GM21825 (cell line): ENCODE results near the gene ARHGAP29.

Source experiments
- ATAC-seq: cut with Tn5 transposase; IDR thresholded peaks from one replicate; pipeline ENCODE4 v1.9.1; 2021; ENCODE audit warnings: mild to moderate bottlenecking, moderate library complexity; ENCODE audit not compliant: unreplicated experiment

The ARHGAP29 gene

GRCh38 chr1:94237291-94238226, at the start of gene ARHGAP29:
Gene ARHGAP29, minus strand, starts transcription at chr1:94237584. Its CDS starts 5,973 bp downstream, at chr1:94231611.
- ATAC-seq = peak; percentile 88

DNA sequence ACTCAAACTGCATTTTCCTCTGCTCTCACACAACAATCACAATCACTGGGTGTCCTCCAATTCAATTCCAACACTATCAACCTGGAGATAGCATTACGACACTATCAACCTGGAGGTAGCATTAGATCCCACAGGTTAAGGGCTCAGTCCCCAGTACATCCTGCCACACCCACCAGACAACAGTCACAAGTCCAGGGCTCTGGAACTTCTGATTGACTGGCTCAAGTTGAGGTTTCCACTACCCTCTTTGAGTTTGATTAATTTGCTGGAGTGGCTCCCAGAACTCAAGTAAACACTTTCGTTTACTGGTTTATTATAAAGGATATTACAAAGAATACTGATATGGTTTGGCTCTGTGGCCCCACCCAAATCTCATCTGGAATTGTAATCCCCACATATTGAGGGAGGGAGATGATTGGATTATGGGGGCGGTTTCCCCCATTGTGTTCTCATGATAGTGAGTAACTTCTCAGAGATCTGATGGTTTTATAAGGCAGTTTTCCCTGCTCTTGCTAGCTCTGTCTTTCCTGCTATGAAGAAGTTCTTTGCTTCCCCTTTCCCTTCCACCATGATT, 49.6 kb upstream of the ARHGAP29 start:
- ATAC-seq = no peak

GRCh38 chr1:94285031-94285654, 47.8 kb upstream of the ARHGAP29 start:
- no peak for ATAC-seq

DNA sequence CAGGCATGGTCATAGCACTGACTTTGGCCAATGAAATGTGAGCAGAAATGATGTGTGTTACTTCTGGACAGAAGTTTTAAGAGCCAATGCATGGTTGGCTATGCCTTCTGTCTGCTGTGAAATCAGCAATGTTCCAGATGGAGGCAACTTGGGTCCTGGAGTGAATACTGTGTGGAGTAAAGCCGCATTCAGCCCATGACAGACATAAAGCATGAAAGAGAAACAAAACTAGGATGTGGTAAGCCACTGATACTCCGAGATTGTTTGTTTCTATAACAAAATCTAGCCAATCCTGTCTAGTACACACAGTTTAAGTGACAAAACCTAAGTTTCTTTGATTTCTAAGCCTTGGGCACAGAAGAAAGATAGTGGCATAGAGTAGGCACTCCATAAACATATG, 47.1 kb upstream of the ARHGAP29 start:
- no peak for ATAC-seq

DNA sequence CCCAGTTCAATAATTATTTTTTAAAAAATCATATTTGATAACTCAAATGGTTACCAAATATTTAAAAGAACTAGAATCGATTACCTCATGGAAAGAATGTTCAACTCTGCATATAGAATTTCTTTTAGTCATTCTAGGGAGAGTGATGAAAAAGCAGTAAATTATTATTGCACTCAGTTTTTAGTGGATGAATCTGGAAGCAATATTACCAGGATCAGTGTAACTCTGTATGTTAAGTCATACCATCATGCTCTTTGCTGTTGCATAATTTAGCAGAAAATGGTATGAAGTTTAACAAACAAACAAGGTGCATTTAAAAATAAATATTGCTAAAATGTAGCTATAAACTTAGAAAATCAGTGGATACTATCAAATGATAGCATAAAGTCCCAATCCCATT, 46.1 kb upstream of the ARHGAP29 start:
- no peak for ATAC-seq

GRCh38 chr1:94282143-94282711, 44.8 kb upstream of the ARHGAP29 start:
- ATAC-seq = no peak

- ATAC-seq = no peak
Observed at GRCh38 chr1:94281361-94282142, 44.2 kb upstream of the ARHGAP29 start.

- no peak for ATAC-seq
Observed at GRCh38 chr1:94280541-94280940, 43.2 kb upstream of the ARHGAP29 start.

GRCh38 chr1:94279462-94279861, 42.1 kb upstream of the ARHGAP29 start:
- no peak for ATAC-seq

GRCh38 chr1:94279038-94279437, 41.7 kb upstream of the ARHGAP29 start:
- ATAC-seq = no peak

DNA sequence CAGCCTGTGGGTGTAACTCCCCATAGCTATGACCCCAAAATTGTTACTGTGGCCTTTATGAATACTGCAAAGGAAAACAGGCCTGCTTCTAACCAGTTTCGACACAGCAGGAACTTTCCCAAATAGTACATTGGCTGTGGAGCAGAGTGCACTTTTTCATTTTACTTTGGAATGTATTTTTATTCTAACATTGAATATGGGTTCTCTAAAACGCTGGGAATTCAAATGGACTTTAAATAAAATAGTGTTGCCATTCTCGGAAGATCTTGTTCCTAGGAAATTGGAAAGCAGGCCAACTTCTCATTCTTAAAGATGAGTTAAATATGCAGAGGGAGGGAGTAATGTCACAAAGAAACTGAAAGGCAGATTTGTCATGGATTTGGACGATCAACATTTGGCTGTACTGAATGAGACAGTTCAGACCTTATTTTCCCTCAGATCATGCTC, 39.6 kb upstream of the ARHGAP29 start:
- ATAC-seq = no peak

DNA sequence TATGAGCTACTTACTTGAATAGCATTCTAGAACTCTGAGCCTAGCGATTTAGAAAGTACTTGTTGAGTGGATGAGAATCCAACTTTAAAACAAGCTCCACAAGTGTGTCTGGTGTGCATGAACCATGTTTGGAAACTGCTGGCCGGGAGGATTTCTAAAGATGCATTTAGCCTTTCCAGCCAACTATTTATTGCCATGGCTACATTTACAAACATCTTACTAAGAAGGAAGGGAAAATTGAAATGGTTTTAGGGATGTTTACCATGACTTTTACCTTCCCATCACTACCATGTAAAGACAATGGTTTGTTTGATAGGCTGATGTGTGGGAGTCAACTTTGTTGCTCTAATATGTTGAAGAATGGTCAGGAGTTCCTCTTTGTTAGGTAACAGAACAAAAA, 37.7 kb upstream of the ARHGAP29 start:
- no peak for ATAC-seq

GRCh38 chr1:94274561-94274960, 37.2 kb upstream of the ARHGAP29 start:
- no peak for ATAC-seq

DNA sequence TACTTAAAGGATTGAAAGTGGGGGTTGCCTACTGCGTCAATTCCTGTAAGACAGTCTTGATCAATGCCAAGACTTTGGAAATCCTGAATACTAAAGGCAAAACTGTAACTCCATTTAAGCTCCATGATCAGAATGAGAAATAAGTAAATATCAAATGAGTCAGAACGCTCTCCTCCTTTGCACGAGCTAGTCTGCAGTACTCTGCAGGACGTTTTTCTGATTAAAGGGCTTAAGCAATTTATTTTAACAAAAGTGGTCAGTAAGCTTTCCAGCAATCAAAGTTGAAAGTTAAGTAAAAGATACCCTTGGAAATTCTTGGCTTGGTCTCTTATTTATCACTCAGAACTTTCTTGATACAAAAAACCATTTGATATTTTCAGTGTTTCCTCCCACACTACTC, 35.7 kb upstream of the ARHGAP29 start:
- no peak for ATAC-seq

- ATAC-seq = no peak
Observed at GRCh38 chr1:94272388-94272787, 35.0 kb upstream of the ARHGAP29 start.

GRCh38 chr1:94271373-94271772, 34.0 kb upstream of the ARHGAP29 start:
- ATAC-seq = no peak

DNA sequence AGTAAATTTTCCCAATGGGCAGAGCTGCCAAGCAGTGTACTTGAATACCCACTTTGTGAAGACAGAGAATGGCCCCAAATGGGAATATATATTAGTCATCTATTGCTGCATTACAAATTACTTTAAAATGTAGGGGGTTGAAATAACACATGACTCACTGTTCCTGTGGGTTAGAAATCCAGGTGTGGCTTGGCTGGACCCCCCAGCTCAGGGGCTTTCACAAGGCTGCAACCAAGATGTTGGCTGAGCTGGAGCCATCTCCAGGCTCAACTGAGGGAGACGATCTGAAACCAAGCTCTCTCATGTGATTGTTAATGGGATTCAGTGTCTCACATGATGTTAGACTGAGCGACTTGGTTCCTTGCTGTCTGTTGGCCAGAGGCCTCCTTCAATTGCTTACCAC, 33.4 kb upstream of the ARHGAP29 start:
- no peak for ATAC-seq

DNA sequence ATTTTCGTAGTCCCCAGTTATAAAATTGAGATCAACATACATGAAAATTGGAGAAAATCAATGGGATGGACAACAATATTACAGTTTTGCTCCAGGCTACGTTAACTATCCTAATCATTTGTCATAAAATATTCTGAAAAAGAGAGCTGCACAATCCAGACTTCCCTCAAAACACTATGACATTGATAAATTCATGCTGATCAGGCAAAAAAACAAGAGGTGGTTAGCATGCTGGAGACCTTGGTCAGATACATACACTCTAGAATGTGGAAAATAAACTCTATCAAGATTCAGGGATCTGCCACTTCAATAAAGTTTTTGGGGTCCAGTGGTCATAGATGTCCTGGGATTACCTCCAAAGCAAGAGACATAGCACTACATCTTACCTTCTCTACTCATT, 32.5 kb upstream of the ARHGAP29 start:
- no peak for ATAC-seq

DNA sequence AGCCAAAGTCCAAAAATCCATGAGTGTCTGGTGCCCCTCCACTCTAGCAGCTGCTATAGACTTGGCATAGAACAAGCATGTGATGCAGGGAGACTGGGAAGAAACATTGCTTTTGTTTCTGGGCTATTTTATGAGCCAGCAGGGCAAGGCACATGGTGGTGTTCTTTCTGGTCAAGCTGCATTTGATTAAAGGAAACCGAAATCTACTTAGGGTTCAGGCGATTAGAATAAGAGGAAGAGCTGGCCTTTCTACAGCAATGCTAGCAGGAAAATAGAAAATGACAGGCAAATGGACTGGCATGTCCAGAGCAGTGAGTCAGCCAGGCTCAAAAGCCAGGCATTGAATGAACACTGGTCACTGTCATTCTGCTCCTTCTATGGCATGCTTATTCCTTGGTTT, 28.5 kb upstream of the ARHGAP29 start:
- no peak for ATAC-seq

DNA sequence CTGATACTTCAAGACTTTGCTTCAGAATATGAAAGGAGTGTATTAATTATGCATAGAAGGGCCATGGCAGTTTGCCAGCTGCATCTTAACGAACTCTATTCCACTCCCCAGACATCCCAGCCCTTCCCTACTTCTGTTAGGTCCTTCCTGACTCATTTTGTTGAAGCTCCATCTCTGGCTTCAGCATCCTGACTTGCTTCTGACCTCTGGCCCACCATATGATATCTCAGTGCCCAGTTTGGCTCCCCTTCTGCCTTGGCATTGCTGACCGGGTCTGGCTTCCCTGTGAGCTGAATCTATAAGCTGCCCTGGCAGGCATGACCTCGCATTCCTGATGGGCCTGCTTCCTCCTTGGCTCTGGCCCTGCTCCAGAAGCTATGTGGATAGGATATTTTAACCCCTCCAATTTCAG, 27.6 kb upstream of the ARHGAP29 start:
- no peak for ATAC-seq
